ENCODE measurements around the gene SVOP.

DNA sequence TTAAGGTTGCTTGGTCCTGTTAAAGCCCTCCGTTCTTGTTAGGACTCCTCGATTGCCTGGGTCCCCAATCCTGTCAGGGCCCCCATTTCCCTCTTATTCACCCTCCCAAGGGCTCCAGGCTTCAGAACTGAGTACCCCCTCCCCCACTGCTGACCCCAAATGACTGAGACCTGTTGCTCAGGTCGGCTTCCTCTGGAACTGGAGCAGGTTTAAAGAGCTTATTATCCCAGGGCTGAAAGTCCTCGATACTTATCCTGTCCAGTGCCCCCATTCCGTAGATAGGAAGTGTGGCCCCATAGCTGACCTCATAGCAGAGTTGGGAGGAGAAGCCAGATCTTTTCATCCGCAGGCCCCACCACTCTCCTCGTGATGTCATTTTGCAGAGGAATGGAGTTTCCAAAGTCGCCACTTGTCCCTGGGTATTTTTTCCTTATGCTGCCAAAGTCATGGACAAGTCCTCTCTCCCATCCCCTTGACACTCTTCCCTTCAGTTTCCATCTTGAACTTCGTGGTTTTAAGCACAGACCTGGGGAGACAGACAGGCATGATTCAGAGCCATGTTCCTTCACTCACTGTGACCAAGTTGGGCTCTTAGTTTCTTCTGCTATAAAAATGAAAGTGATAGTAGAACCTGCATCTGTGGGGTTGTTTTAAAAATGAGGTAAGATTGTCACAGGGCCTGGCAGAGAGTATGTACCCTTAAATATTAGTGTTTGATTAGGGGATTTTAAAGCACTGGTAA lies 32.7 kb upstream of the SVOP start:
- no peak for TF ChIP-seq EZH2 (IDR thresholded peaks at IDR 0.05; ENCODE audit: insufficient read depth, poor library complexity, severe bottlenecking)
- no peak for TF ChIP-seq EZH2phosphoT487 (IDR thresholded peaks at IDR 0.05; ENCODE audit: insufficient read depth, low read depth)
